Measurements from ENCODE around the gene RAB44.

Gene RAB44

GRCh38 chr6:36728289-36729160, 30.9 kb downstream of the RAB44 start:
- no peak for TF ChIP-seq CTCF (IDR thresholded peaks at IDR 0.05; ENCODE audit: borderline replicate concordance, insufficient read depth, low read depth, low read length)
- H3K4me3 ChIP-seq (ENCODE audit: low read depth, low read length), result no peak overlapping the region

- TF ChIP-seq CTCF (IDR thresholded peaks at IDR 0.05; ENCODE audit: borderline replicate concordance, insufficient read depth, low read depth, low read length), result no peak
- no peak overlapping the region for H3K4me3 ChIP-seq (ENCODE audit: low read depth, low read length)
These were observed 31.5 kb downstream of the RAB44 start for GRCh38 chr6:36729161-36729524.

DNA sequence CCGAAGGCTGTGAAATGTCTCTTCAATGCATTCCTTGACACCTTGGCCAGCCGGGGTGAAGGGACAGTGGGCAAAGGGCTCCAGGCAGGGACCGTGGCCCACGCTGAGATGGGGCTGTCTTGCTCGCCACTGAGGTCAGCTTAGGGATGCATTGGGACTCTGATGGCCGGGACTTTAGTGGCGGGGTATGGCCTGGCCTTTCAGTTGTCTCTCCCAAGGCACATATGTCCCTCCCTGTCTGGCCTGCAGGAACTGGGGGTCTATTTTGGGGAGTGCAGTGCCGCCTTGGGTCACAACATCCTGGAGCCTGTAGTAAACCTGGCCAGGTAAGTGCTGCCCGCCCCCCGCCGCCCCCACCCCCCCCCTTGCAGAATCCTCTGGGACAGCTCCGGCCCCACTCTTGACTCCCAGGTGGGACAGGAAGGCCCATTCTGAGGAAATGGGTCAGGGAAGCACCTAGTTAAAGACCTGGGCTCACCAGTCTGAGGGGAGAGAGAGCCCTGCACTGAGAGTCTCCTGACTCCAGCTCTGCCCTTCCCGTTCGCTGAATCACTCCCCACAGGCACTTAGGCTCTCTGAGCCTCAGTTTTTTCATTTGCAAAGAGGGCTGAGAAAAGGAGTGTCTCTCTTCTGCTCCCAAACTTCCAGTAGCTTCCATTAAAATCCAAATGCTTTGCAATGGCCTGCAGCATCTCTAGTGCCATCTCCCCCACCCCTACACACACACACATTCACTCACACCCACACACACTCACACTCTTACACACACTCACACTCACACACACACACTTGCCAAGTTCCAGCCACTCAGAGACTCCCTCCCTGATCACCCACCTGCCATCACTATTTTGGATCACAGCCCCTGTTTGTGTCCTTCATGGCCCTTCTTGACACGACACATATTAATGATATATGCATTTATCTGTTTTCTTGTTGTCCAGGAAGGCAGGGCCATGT, 33.1 kb downstream of the RAB44 start:
- no peak for TF ChIP-seq CTCF (IDR thresholded peaks at IDR 0.05; ENCODE audit: borderline replicate concordance, insufficient read depth, low read depth, low read length)
- H3K4me3 ChIP-seq (ENCODE audit: low read depth, low read length), result no peak overlapping the region

- TF ChIP-seq CTCF (IDR thresholded peaks at IDR 0.05; ENCODE audit: borderline replicate concordance, insufficient read depth, low read depth, low read length), result no peak
- no peak overlapping the region for H3K4me3 ChIP-seq (ENCODE audit: low read depth, low read length)
These were observed 34.1 kb downstream of the RAB44 start for GRCh38 chr6:36731622-36732310.

DNA sequence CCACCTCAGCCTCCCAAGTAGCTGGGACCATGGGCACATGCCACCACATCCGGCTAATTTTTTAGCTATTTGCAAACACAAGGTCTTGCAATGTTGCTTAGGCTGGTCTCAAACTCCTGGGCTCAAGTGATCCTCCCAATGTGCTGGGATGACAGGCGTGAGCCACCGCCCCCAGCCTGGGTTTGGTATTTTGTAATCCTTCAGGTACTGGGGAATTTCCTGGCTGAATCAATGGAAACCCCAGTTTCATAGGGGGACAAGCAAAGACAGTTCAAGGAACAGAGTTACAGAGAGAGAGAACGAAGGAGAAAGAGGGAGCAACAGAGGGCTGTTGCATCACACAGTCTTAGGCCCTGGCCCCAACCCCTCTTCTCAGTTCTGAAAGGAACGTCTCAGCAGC, 35.7 kb downstream of the RAB44 start:
- no peak overlapping the region for H3K4me3 ChIP-seq (ENCODE audit: low read depth, low read length)
- TF ChIP-seq CTCF (IDR thresholded peaks at IDR 0.05; ENCODE audit: borderline replicate concordance, insufficient read depth, low read depth, low read length), result no peak

GRCh38 chr6:36734486-36735060, 36.9 kb downstream of the RAB44 start:
- TF ChIP-seq CTCF (IDR thresholded peaks at IDR 0.05; ENCODE audit: borderline replicate concordance, insufficient read depth, low read depth, low read length), result no peak
- H3K4me3 ChIP-seq (ENCODE audit: low read depth, low read length), result no peak overlapping the region

All from GM12875 (cell line).